ENCODE results near the gene FGF12.

DNA sequence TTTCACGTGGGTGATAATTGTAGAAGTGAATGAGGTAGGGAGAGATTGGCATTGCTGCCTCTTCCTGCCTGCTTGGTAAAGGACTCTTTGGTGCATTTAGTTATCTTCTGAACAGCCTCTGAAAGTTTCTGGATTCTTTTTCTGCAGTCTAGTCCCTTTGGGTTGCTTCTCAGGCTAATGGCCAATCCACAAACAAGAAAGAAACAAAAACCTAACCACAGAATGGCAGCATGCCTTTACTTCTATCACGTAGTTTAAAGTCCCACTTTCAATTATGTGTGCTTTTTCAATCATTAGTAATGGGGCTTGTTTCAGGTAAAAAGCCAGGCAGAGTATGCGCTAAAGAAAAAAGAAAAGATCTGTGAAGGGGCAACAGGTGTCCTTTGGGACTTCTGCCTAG, 7.4 kb downstream of the FGF12 start:
- TF ChIP-seq, protein P1, sequence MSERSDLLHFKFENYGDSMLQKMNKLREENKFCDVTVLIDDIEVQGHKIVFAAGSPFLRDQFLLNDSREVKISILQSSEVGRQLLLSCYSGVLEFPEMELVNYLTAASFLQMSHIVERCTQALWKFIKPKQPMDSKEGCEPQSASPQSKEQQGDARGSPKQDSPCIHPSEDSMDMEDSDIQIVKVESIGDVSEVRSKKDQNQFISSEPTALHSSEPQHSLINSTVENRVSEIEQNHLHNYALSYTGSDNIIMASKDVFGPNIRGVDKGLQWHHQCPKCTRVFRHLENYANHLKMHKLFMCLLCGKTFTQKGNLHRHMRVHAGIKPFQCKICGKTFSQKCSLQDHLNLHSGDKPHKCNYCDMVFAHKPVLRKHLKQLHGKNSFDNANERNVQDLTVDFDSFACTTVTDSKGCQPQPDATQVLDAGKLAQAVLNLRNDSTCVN (CRISPR knock-in tag; IDR thresholded peaks at IDR 0.05; ENCODE audit: borderline replicate concordance) = no peak
- no peak for TF ChIP-seq IKZF1 (IDR thresholded peaks at IDR 0.05)
- TF ChIP-seq ARNTL (CRISPR knock-in tag; IDR thresholded peaks at IDR 0.05) = no peak
- no peak for TF ChIP-seq ZNF256 (CRISPR knock-in tag; conservative IDR thresholded peaks at IDR 0.05)
- TF ChIP-seq RNF219 (CRISPR knock-in tag; IDR thresholded peaks at IDR 0.05) = no peak
- TF ChIP-seq ZNF331 (CRISPR knock-in tag; IDR thresholded peaks at IDR 0.05) = no peak
- TF ChIP-seq HIVEP1 (CRISPR knock-in tag; IDR thresholded peaks at IDR 0.05) = no peak
- no peak for TF ChIP-seq NBN (conservative IDR thresholded peaks at IDR 0.05)
- no peak for TF ChIP-seq POLR2A (IDR thresholded peaks at IDR 0.05; ENCODE audit: insufficient read depth in 1 of 2, low read depth in 2 of 2, low read length in 2 of 2)
- no peak for TF ChIP-seq ZNF138 (CRISPR knock-in tag; IDR thresholded peaks at IDR 0.05; ENCODE audit: low read depth)
- no peak for TF ChIP-seq TCF7L2 (IDR thresholded peaks at IDR 0.05; ENCODE audit: low read depth, low read length)
- TF ChIP-seq ZFP1 (CRISPR knock-in tag; IDR thresholded peaks at IDR 0.05) = no peak
- TF ChIP-seq, protein P2, sequence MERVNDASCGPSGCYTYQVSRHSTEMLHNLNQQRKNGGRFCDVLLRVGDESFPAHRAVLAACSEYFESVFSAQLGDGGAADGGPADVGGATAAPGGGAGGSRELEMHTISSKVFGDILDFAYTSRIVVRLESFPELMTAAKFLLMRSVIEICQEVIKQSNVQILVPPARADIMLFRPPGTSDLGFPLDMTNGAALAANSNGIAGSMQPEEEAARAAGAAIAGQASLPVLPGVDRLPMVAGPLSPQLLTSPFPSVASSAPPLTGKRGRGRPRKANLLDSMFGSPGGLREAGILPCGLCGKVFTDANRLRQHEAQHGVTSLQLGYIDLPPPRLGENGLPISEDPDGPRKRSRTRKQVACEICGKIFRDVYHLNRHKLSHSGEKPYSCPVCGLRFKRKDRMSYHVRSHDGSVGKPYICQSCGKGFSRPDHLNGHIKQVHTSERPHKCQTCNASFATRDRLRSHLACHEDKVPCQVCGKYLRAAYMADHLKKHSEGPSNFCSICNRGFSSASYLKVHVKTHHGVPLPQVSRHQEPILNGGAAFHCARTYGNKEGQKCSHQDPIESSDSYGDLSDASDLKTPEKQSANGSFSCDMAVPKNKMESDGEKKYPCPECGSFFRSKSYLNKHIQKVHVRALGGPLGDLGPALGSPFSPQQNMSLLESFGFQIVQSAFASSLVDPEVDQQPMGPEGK (CRISPR knock-in tag; IDR thresholded peaks at IDR 0.05) = no peak
- no peak for TF ChIP-seq ZBTB33 (CRISPR knock-in tag; IDR thresholded peaks at IDR 0.05)

Data from HepG2 (cell line).